Measurements from ENCODE around the gene PTPRG.
A peak's percentile ranks its signal among the peaks of the same experiment; 100 is the strongest.
"Not testable (repeated sequence)": the region's sequence is repeated elsewhere in the genome, so short reads cannot be mapped to it uniquely, and the experiment has no call there.

PTPRG gene

GRCh38 chr3:61561374-61562041 is at the start of gene PTPRG:
TSS of gene PTPRG (plus strand) at chr3:61561571. CDS start at chr3:61562288, 717 bp downstream.
- DNase-seq: peak; percentile 88

GRCh38 chr3:61518590-61518989 is 42.8 kb upstream of the PTPRG start:
- no peak for DNase-seq

- DNase-seq: no peak
Observed at GRCh38 chr3:61520966-61521628, 40.3 kb upstream of the PTPRG start.

- no peak for DNase-seq
Observed at GRCh38 chr3:61522060-61522459, 39.3 kb upstream of the PTPRG start.

GRCh38 chr3:61522626-61523025 is 38.7 kb upstream of the PTPRG start:
- DNase-seq: no peak

- no peak for DNase-seq
Observed at GRCh38 chr3:61524933-61525332, 36.4 kb upstream of the PTPRG start.

- DNase-seq: no peak
Observed at GRCh38 chr3:61526308-61526707, 35.1 kb upstream of the PTPRG start.

- no peak for DNase-seq
Observed at GRCh38 chr3:61527011-61527410, 34.4 kb upstream of the PTPRG start.

GRCh38 chr3:61530355-61530754 is 31.0 kb upstream of the PTPRG start:
- no peak for DNase-seq

- no peak for DNase-seq
Observed at GRCh38 chr3:61531528-61531927, 29.8 kb upstream of the PTPRG start.

- no peak for DNase-seq
Observed at GRCh38 chr3:61532739-61533500, 28.5 kb upstream of the PTPRG start.

GRCh38 chr3:61535826-61536225 is 25.5 kb upstream of the PTPRG start:
- DNase-seq: no peak

- DNase-seq: no peak
Observed at GRCh38 chr3:61537366-61537765, 24.0 kb upstream of the PTPRG start.

GRCh38 chr3:61538486-61538885 is 22.9 kb upstream of the PTPRG start:
- DNase-seq: no peak

- DNase-seq: no peak
Observed at GRCh38 chr3:61541694-61542093, 19.7 kb upstream of the PTPRG start.

GRCh38 chr3:61545716-61546115 is 15.7 kb upstream of the PTPRG start:
- no peak for DNase-seq

- DNase-seq: no peak
Observed at GRCh38 chr3:61547625-61548024, 13.7 kb upstream of the PTPRG start.

GRCh38 chr3:61552704-61553103 is 8.7 kb upstream of the PTPRG start:
- DNase-seq: not testable (repeated sequence)

- DNase-seq: no peak
Observed at GRCh38 chr3:61559136-61559731, 2.1 kb upstream of the PTPRG start.

- peak; percentile 89 for DNase-seq
Observed at GRCh38 chr3:61560517-61561373, 626 bp upstream of the PTPRG start.

- DNase-seq: peak; percentile 56
Observed at GRCh38 chr3:61562042-61562720, 810 bp downstream of the PTPRG start.

Measured in 8988T (cell line).